Panc1 (cell line): ENCODE measurements around the gene DAD1. TPM values are rescaled to one million over a fixed set of nuclear protein-coding genes. Genes with fewer than 3 reads are reported as not detected.

Experiments used
- ATAC-seq: fragments of 200-7000 bp; cut with Tn5 transposase; 2 replicates; pipeline ENCODE4 v1.9.1; 2020; ENCODE audit warnings: mild to moderate bottlenecking, moderate library complexity
- BruUV-seq: library from RNA; stranded (reverse); fragments of 400-500 nt; replicated peaks from 2 replicates; lab custom pipeline; 2021; lab: Mats Ljungman, UMichigan
- CTCF ChIA-PET: fragments of 300-600 bp; sonication (Branson Sonifier 250); formaldehyde crosslinking; loops from one replicate; lab custom pipeline; 2022; ENCODE audit warnings: antibody characterized with exemption; lab: Charles Lee
- POLR2A ChIA-PET: fragments of 300-600 bp; sonication (Branson Sonifier 250); formaldehyde crosslinking; loops from one replicate; lab custom pipeline; 2022; ENCODE audit warnings: antibody characterized with exemption; lab: Charles Lee
- DNase-seq: peaks from one replicate; pipeline ENCODE4 v3.0.0-alpha.2; 2010; ENCODE audit warnings: low read depth, low spot score
- H3K27ac ChIP-seq: 2 replicates; pipeline ENCODE4 v1.5.1; 2011; ENCODE audit warnings: mild to moderate bottlenecking, low read length, inconsistent platforms
- H3K27me3 ChIP-seq: fragments of 200-500 bp; sonication (Bioruptor generic); 2 replicates; pipeline ENCODE4 v1.6.0; 2014; ENCODE audit warnings: low read length, inconsistent platforms; ENCODE audit not compliant: control insufficient read depth, insufficient read depth
- H3K36me3 ChIP-seq: fragments of 200-500 bp; sonication (Bioruptor generic); 2 replicates; pipeline ENCODE4 v1.5.1; 2014; ENCODE audit warnings: inconsistent platforms, mild to moderate bottlenecking, low read length, moderate library complexity; ENCODE audit not compliant: control insufficient read depth, insufficient read depth
- H3K4me1 ChIP-seq: 2 replicates; pipeline ENCODE4 v1.5.1; 2011; ENCODE audit warnings: inconsistent platforms, mild to moderate bottlenecking, low read length, moderate library complexity; ENCODE audit not compliant: control insufficient read depth, insufficient read depth
- H3K4me3 ChIP-seq, 2 experiments: 2 replicates each; pipeline ENCODE4 v1.5.1; 2011 to 2012; ENCODE audit warnings: low read depth in 2 of 2, low read length in 2 of 2, mild to moderate bottlenecking in 2 of 2, inconsistent platforms in 1 of 2, moderate library complexity in 1 of 2
- H3K9me3 ChIP-seq: fragments of 200-500 bp; sonication (Bioruptor generic); 2 replicates; pipeline ENCODE4 v1.5.1; 2014; ENCODE audit warnings: low read depth, mild to moderate bottlenecking, inconsistent platforms, low read length, moderate library complexity; ENCODE audit not compliant: control insufficient read depth, insufficient read depth
- CTCF ChIP-seq: fragments of 450-650 bp; IDR thresholded peaks from 2 replicates; pipeline ENCODE4 v1.5.1; 2017; ENCODE audit warnings: mild to moderate bottlenecking
- POLR2AphosphoS5 ChIP-seq: IDR thresholded peaks from 2 replicates; pipeline ENCODE4 v1.6.1; 2012; ENCODE audit warnings: mild to moderate bottlenecking, low read depth, low read length, moderate library complexity
- REST ChIP-seq, 2 experiments: IDR thresholded peaks; 2 replicates each; pipeline ENCODE4 v1.6.1; 2011 to 2012; ENCODE audit warnings: low read depth in 2 of 2, control low read depth in 1 of 2, low read length in 1 of 2, mild to moderate bottlenecking in 1 of 2, moderate library complexity in 1 of 2; ENCODE audit not compliant: insufficient read depth in 1 of 2
- SIN3A ChIP-seq: IDR thresholded peaks from 2 replicates; pipeline ENCODE4 v1.6.1; 2012; ENCODE audit warnings: low read depth, mild to moderate bottlenecking, low read length, moderate library complexity, borderline replicate concordance; ENCODE audit not compliant: insufficient read depth
- TCF7L2 ChIP-seq: IDR thresholded peaks from 2 replicates; pipeline ENCODE4 v1.6.1; 2011; ENCODE audit warnings: mild to moderate bottlenecking, low read depth, low read length, inconsistent platforms
- in situ Hi-C: cut with HindIII; loops from 2 replicates; pipeline ENCODE4 v1.10.0; 2016; ENCODE audit warnings: low sequenced_read_pairs, low pct_unique_long_range_greater_than_20kb
- intact Hi-C: fragments of 100-400 bp; cut with micrococcal nuclease; formaldehyde crosslinking; loops from one replicate; pipeline ENCODE4 v1.10.0; 2022; ENCODE audit not compliant: unreplicated experiment
- total RNA-seq: library from RNA; stranded (reverse); gene quantifications from one replicate; pipeline ENCODE4 v1.2.1, GENCODE V29; 2021; ENCODE audit not compliant: unreplicated experiment

The DAD1 gene
- total RNA-seq, 1 experiment from 2014 or later, result 163 TPM

GRCh38 chr14:22627506-22628263, 38.7 kb upstream of the DAD1 start:
- no peaks in the 10 kb centered on the region; the same call in 1 of the 2 replicates for H3K9me3 ChIP-seq
- no peaks in the 10 kb centered on the region for H3K36me3 ChIP-seq
- POLR2A ChIA-PET, result no interaction called here
- H3K4me1 ChIP-seq, result no peaks in the 10 kb centered on the region
- no peak for TF ChIP-seq SIN3A
- TF ChIP-seq REST (IDR thresholded peaks at IDR 0.05; ENCODE audit: insufficient read depth in 1 of 2, low read depth in 2 of 2, low read length in 1 of 2), result no peak
- no peak for TF ChIP-seq TCF7L2
- no peak for TF ChIP-seq POLR2AphosphoS5
- TF ChIP-seq CTCF, result no peak
- H3K27ac ChIP-seq, result no peak overlapping the region
- in situ Hi-C loops (no loop called here), intact Hi-C loops (no loop called here)
- no peaks in the 10 kb centered on the region; the same call in 1 of the 2 replicates for H3K27me3 ChIP-seq
- ATAC-seq, result no peak
- BruUV-seq, result no TSS peak
- DNase-seq, result no peak
- CTCF ChIA-PET, result interaction anchor here (0.5 kb wide), 1 partner anchor 57 kb away, joined by 4 read pairs; no protein-coding TSS in a partner anchor
- no peak overlapping the region for H3K4me3 ChIP-seq

- intact Hi-C loops, result no loop called here
- TF ChIP-seq REST (IDR thresholded peaks at IDR 0.05; ENCODE audit: insufficient read depth in 1 of 2, low read depth in 2 of 2, low read length in 1 of 2), result no peak
- no peak for TF ChIP-seq CTCF
- TF ChIP-seq SIN3A, result no peak
- no peak for TF ChIP-seq POLR2AphosphoS5
- TF ChIP-seq TCF7L2, result no peak
- CTCF ChIA-PET, result no interaction called here
These were observed 37.6 kb upstream of the DAD1 start for GRCh38 chr14:22626590-22626989.

More at GRCh38 chr14:22626590-22626989, 37.6 kb upstream of the DAD1 start:
- in situ Hi-C loops, result no loop called here
- no TSS peak for BruUV-seq
- no peaks in the 10 kb centered on the region; the same call in 1 of the 2 replicates for H3K9me3 ChIP-seq
- POLR2A ChIA-PET, result no interaction called here
- H3K27me3 ChIP-seq, result no peaks in the 10 kb centered on the region; the same call in 1 of the 2 replicates
- DNase-seq (no peak), ATAC-seq (no peak)
- no peak overlapping the region for H3K27ac ChIP-seq
- H3K4me1 ChIP-seq, result no peaks in the 10 kb centered on the region
- H3K36me3 ChIP-seq, result no peaks in the 10 kb centered on the region
- no peak overlapping the region for H3K4me3 ChIP-seq
